ENCODE measurements around the gene FRYL.
"Not testable (repeated sequence)": the region's sequence is repeated elsewhere in the genome, so short reads cannot be mapped to it uniquely, and the experiment has no call there.

The FRYL gene

GRCh38 chr4:48692897-48693296 is 87.2 kb downstream of the FRYL start:
- no peak for TF ChIP-seq CTCF (IDR thresholded peaks at IDR 0.05; ENCODE audit: low read length, missing control alignments)
- no peak for DNase-seq (ENCODE audit: low read depth)
- H3K4me3 ChIP-seq (replicated peaks; ENCODE audit: low read depth, low read length), result no peak overlapping the region

- no peak overlapping the region for H3K4me3 ChIP-seq (replicated peaks; ENCODE audit: low read depth, low read length)
- no peak for DNase-seq (ENCODE audit: low read depth)
- no peak for TF ChIP-seq CTCF (IDR thresholded peaks at IDR 0.05; ENCODE audit: low read length, missing control alignments)
Observed at GRCh38 chr4:48692044-48692443, 88.0 kb downstream of the FRYL start.

- no peak for DNase-seq (ENCODE audit: low read depth)
- H3K4me3 ChIP-seq (replicated peaks; ENCODE audit: low read depth, low read length), result no peak overlapping the region
- TF ChIP-seq CTCF (IDR thresholded peaks at IDR 0.05; ENCODE audit: low read length, missing control alignments), result no peak
Observed at GRCh38 chr4:48688953-48689352, 91.1 kb downstream of the FRYL start.

GRCh38 chr4:48687313-48688051 is 92.6 kb downstream of the FRYL start:
- no peak for TF ChIP-seq CTCF (IDR thresholded peaks at IDR 0.05; ENCODE audit: low read length, missing control alignments)
- DNase-seq (ENCODE audit: low read depth), result no peak
- no peak overlapping the region for H3K4me3 ChIP-seq (replicated peaks; ENCODE audit: low read depth, low read length)

- H3K4me3 ChIP-seq (replicated peaks; ENCODE audit: low read depth, low read length), result no peak overlapping the region
- DNase-seq (ENCODE audit: low read depth), result no peak
- TF ChIP-seq CTCF (IDR thresholded peaks at IDR 0.05; ENCODE audit: low read length, missing control alignments), result no peak
Observed at GRCh38 chr4:48686369-48686768, 93.7 kb downstream of the FRYL start.

GRCh38 chr4:48683784-48684666 is 96.1 kb downstream of the FRYL start:
- DNase-seq (ENCODE audit: low read depth), result no peak
- no peak overlapping the region for H3K4me3 ChIP-seq (replicated peaks; ENCODE audit: low read depth, low read length)
- TF ChIP-seq CTCF (IDR thresholded peaks at IDR 0.05; ENCODE audit: low read length, missing control alignments), result no peak

GRCh38 chr4:48682870-48683269 is 97.2 kb downstream of the FRYL start:
- not testable (repeated sequence) for H3K4me3 ChIP-seq (replicated peaks; ENCODE audit: low read depth, low read length); DNase-seq (ENCODE audit: low read depth)

Measured in fibroblast of pulmonary artery (primary cell).